ENCODE data around the gene TNS3.
"Not testable (repeated sequence)": the region's sequence is repeated elsewhere in the genome, so short reads cannot be mapped to it uniquely, and the experiment has no call there.

TNS3 gene

GRCh38 chr7:47444376-47445098 lies 137.4 kb downstream of the TNS3 start:
- DNase-seq: no peak

GRCh38 chr7:47443049-47443448 lies 138.9 kb downstream of the TNS3 start:
- no peak for DNase-seq

GRCh38 chr7:47442605-47442865 lies 139.4 kb downstream of the TNS3 start:
- no peak for DNase-seq

- no peak for DNase-seq
Measured at GRCh38 chr7:47441796-47442604, 139.9 kb downstream of the TNS3 start.

GRCh38 chr7:47441048-47441447 lies 140.9 kb downstream of the TNS3 start:
- DNase-seq: not testable (repeated sequence)

- no peak for DNase-seq
Measured at GRCh38 chr7:47440320-47440719, 141.6 kb downstream of the TNS3 start.

- no peak for DNase-seq
Measured at GRCh38 chr7:47439181-47439667, 142.7 kb downstream of the TNS3 start.

- no peak for DNase-seq
Measured at GRCh38 chr7:47438411-47439029, 143.4 kb downstream of the TNS3 start.

GRCh38 chr7:47435889-47436312 lies 146.0 kb downstream of the TNS3 start:
- DNase-seq: no peak

- no peak for DNase-seq
Measured at GRCh38 chr7:47433564-47433895, 148.4 kb downstream of the TNS3 start.

GRCh38 chr7:47432671-47433563 lies 149.0 kb downstream of the TNS3 start:
- no peak for DNase-seq

- DNase-seq: no peak
Measured at GRCh38 chr7:47430422-47430821, 151.5 kb downstream of the TNS3 start.

GRCh38 chr7:47428768-47429472 lies 153.0 kb downstream of the TNS3 start:
- no peak for DNase-seq

- DNase-seq: no peak
Measured at GRCh38 chr7:47428052-47428767, 153.7 kb downstream of the TNS3 start.

- no peak for DNase-seq
Measured at GRCh38 chr7:47427051-47427643, 154.8 kb downstream of the TNS3 start.

- DNase-seq: no peak
Measured at GRCh38 chr7:47424523-47424922, 157.4 kb downstream of the TNS3 start.

- no peak for DNase-seq
Measured at GRCh38 chr7:47423196-47423595, 158.7 kb downstream of the TNS3 start.

- DNase-seq: no peak
Measured at GRCh38 chr7:47422611-47423010, 159.3 kb downstream of the TNS3 start.

GRCh38 chr7:47421456-47421855 lies 160.5 kb downstream of the TNS3 start:
- DNase-seq: no peak

GRCh38 chr7:47420122-47420780 lies 161.7 kb downstream of the TNS3 start:
- DNase-seq: no peak

GRCh38 chr7:47419471-47419870 lies 162.4 kb downstream of the TNS3 start:
- no peak for DNase-seq

All from activated gamma-delta T cell (primary cell).